Psoas muscle (tissue), 8 donors: ENCODE measurements around the gene SNAI1. TPM values are rescaled to one million over a fixed set of nuclear protein-coding genes. Genes with fewer than 3 reads are reported as not detected.

Experiments
- ATAC-seq, 4 donors: fragments of 200-7000 bp; cut with Tn5 transposase; one replicate each; pipeline ENCODE4 v1.9.1; 2020; ENCODE audit warnings: moderate library complexity in 3 of 4, mild to moderate bottlenecking in 2 of 4
- DNase-seq, 2 donors: peaks; one replicate each; pipeline ENCODE4 v3.0.0-alpha.2; 2020
- H3K27ac ChIP-seq: fragments of 200-600 bp; one replicate; pipeline ENCODE4 v1.8.0; 2022
- H3K27me3 ChIP-seq, 3 donors: fragments of 200-600 bp in 1 of 3; one replicate each; pipeline versions ENCODE4 v1.6.1 to v1.8.0; 2013 to 2022; ENCODE audit warnings: low read length in 2 of 3, mild to moderate bottlenecking in 2 of 3, moderate library complexity in 1 of 3; ENCODE audit not compliant: insufficient read depth in 3 of 3
- H3K36me3 ChIP-seq, 2 donors: fragments of 200-600 bp in 1 of 2; one replicate each; pipeline versions ENCODE4 v1.6.1 to v1.8.0; 2013 to 2022; ENCODE audit warnings: low read depth in 1 of 2, mild to moderate bottlenecking in 1 of 2, moderate library complexity in 1 of 2; ENCODE audit not compliant: insufficient read depth in 1 of 2
- H3K4me1 ChIP-seq: fragments of 200-600 bp; one replicate; pipeline ENCODE4 v1.8.0; 2022
- H3K4me3 ChIP-seq: fragments of 200-600 bp; one replicate; pipeline ENCODE4 v1.8.0; 2022; ENCODE audit warnings: mild to moderate bottlenecking
- H3K9me3 ChIP-seq: fragments of 200-600 bp; one replicate; pipeline ENCODE4 v1.8.0; 2022
- CTCF ChIP-seq: fragments of 200-600 bp; IDR thresholded peaks from one replicate; pipeline ENCODE4 v1.8.0; 2022; ENCODE audit warnings: antibody characterized with exemption
- WGBS, 3 donors: extraction: QIAGEN DNeasy Blood & Tissue Kit; methylation state at CpG; one replicate each; pipeline versions ENCODE4 v1.1.6 to v1.1.7; 2013; 5-methylcytosine and 5-hydroxymethylcytosine counted together
- intact Hi-C, 2 donors: fragments of 100-400 bp; cut with DNase I; formaldehyde crosslinking; loops; one replicate each; pipeline versions ENCODE4 v1.11.0 to v1.14.2; 2022
- long read RNA-seq, 2 donors: library from polyadenylated mRNA; unstranded; transcript quantifications; one replicate each; pipeline ENCODE4 v2.0.0, GENCODE V29; 2021
- polyA plus RNA-seq, 3 donors: library from polyadenylated mRNA; stranded (reverse); fragments of 200-250 nt; gene quantifications; one replicate each; pipeline ENCODE4 v1.2.3, GENCODE V29; 2013
- total RNA-seq, 4 donors: library from RNA; stranded (reverse); fragmentation: NEBNext Ultra II Directional in 2 of 4; extraction: Animal tissue kit (Norgen Biotek cat#: 25700) in 2 of 4; gene quantifications; one replicate each; pipeline versions ENCODE4 v1.2.1 to v1.2.4, GENCODE V29; 2021 to 2023
- donor health status: healthy with polysubstance abuse.
- donor health status: DM: no; HTN: no; CAD: no; lungs with moderate emphysema.
- donor health status: Bipolar disorder and iron deficiency.
- donor health status: healthy.
- donor health status: DM: yes; HTN: yes; CAD: no.
- donor health status: DM: no; HTN: no; CAD: no.
- donor health status: DM: no; HTN: no; CAD: no.
- donor health status: DM: yes; HTN: yes; CAD: no.

Gene SNAI1
- 1 to 10 TPM in 2 of 4 donors, under 1 TPM in 2; 0.75 to 3.0 (median 1.9) TPM for total RNA-seq
- polyA plus RNA-seq, result 1 to 10 TPM in 2 of 3 donors, under 1 TPM in 1; 0.49 to 4.6 (median 1.1) TPM
- long read RNA-seq, donor 1, partial matches to known transcripts, result 0 of 2 reads
- long read RNA-seq, donor 1, other reads (novel, unspliced or antisense), result 0 of 2 reads
- long read RNA-seq, donor 2, partial matches to known transcripts, result 0 of 1 reads
- long read RNA-seq, donor 2, other reads (novel, unspliced or antisense), result 0 of 1 reads

DNA sequence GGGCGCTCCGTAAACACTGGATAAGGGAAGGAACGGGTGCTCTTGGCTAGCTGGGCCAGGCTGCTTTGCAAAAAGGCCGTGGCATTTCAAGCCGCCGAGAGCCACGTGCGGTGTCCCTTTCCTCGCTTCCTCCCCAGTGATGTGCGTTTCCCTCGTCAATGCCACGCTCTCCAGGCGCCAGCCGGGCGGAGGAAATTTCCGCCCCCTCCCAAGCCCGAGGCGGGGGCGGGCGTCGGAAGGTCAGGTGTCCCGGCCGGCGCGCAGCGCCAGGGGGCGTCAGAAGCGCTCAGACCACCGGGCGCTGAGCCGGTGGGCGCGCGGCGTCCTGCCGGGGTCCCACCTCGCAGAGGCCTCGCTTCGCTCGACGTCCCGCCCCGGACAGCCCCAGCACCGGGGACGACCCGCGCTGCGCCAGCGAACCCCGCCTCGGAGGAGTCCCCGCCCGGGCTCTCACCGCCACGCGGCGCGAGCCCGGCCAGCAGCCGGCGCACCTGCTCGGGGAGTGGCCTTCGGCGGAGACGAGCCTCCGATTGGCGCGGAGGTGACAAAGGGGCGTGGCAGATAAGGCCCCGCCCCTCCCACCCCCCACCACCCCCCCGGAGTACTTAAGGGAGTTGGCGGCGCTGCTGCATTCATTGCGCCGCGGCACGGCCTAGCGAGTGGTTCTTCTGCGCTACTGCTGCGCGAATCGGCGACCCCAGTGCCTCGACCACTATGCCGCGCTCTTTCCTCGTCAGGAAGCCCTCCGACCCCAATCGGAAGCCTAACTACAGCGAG is at the start of gene SNAI1:
Gene SNAI1 (plus strand): TSS at position 635 of the 777 bp plus-strand sequence. CDS start 80 bp downstream, at position 715.
- intact Hi-C loops, result loop anchor here in 1 of 2 donors (5.0 kb wide), 2 partner anchors 105 to 185 kb away; no protein-coding TSS in a partner anchor
- H3K36me3 ChIP-seq, result no peaks in the 10 kb centered on the region
- no peaks in the 10 kb centered on the region for H3K9me3 ChIP-seq
- peaks cover 40% of the 10 kb centered on the region for H3K4me1 ChIP-seq
- DNase-seq (peak; percentile 79 to 91), ATAC-seq (peak; percentile 91 to 92 (median 92))
- peak; percentile 66 for TF ChIP-seq CTCF
- H3K27me3 ChIP-seq, result no peaks in the 10 kb centered on the region
- peak within 1 kb of the TSS; percentile 84 for H3K27ac ChIP-seq
- H3K4me3 ChIP-seq, result peak within 1 kb of the TSS; percentile 76
- 2 to 7% (median 4%) methylated on average over 35 to 90 of the region's 90 CpGs for WGBS, 3 donors

- no peak for DNase-seq
- 17 to 38% (median 23%) methylated on average over 21 of the region's 21 CpGs for WGBS, 3 donors
- no peak for TF ChIP-seq CTCF
- H3K9me3 ChIP-seq, result no peaks in the 10 kb centered on the region
- H3K4me3 ChIP-seq, result peak overlapping the region; percentile 94
- peaks cover 0 to 24% of the 10 kb centered on the region in 2 donors for H3K36me3 ChIP-seq
- H3K4me1 ChIP-seq, result peaks cover 40% of the 10 kb centered on the region
- peak; percentile 20 to 41 (median 30) for ATAC-seq
- intact Hi-C loops, result no loop called here
- peak overlapping the region; percentile 99 for H3K27ac ChIP-seq
- H3K27me3 ChIP-seq, result no peaks in the 10 kb centered on the region
Measured at GRCh38 chr20:49935746-49936152, 47.0 kb upstream of the SNAI1 start.

DNA sequence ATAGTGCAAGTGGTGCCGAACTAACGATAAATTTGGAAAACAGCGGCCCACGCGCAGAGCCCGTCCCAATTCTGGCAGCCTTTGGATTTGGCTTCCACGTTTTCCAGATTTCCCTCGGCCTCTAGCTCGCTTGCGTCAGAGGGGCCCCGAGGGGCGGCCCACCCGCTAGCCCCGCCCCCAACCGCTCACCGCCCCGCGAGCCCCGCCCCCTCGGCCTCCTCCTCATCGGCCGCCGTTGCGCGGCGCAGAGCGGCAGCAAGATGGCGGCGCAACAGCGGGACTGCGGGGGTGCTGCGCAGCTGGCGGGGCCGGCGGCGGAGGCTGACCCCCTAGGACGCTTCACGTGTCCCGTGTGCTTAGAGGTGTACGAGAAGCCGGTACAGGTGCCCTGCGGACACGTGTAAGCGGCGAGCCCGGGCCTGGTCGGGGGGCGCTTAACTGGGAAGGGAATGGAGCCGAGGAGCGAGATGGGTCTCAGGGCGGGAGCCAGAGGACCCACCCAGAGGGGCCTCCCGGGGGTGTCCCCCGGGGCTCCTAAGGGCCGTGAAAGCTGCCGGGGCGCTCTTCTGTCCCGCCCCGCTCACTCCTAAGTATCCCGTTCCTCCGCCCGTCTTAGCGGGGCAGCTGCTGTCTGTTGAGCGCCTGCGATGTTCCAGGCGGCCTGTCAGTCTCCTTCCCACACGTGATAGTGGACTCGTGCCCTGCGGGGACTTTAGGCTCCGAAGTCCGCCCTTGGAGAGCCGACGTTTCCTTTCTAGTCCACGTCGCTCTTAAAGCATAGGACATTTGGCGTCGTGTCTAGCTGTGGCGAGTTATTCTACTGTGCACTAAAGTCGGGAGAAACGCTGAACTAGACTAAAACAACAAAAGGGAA is 46.4 kb upstream of the SNAI1 start, which contains the start of gene RNF114:
Gene RNF114 (plus strand): TSS at position 245 of the 874 bp plus-strand sequence. CDS start 16 bp downstream, at position 261.
- peak; percentile 94 to 95 for DNase-seq
- peak within 1 kb of the TSS; percentile 94 for H3K4me3 ChIP-seq
- no peak for TF ChIP-seq CTCF
- WGBS, 3 donors, result 0% methylated on average over 71 to 79 of the region's 79 CpGs
- no peaks in the 10 kb centered on the region for H3K27me3 ChIP-seq
- peak within 1 kb of the TSS; percentile 99 for H3K27ac ChIP-seq
- no peaks in the 10 kb centered on the region for H3K9me3 ChIP-seq
- intact Hi-C loops, result no loop called here
- peak; percentile 91 to 94 (median 92) for ATAC-seq
- peaks cover 4 to 31% of the 10 kb centered on the region in 2 donors for H3K36me3 ChIP-seq
- peaks cover 47% of the 10 kb centered on the region for H3K4me1 ChIP-seq

- no peaks in the 10 kb centered on the region for H3K27me3 ChIP-seq
- ATAC-seq, result peak in 3 of 4 donors; percentile 14 to 16 (median 14)
- intact Hi-C loops, result no loop called here
Measured at GRCh38 chr20:49937027-49937929, 45.5 kb upstream of the SNAI1 start.

More at GRCh38 chr20:49937027-49937929, 45.5 kb upstream of the SNAI1 start:
- no peak for TF ChIP-seq CTCF
- peak overlapping the region; percentile 94 for H3K4me3 ChIP-seq
- peak overlapping the region; percentile 99 for H3K27ac ChIP-seq
- WGBS, 3 donors, result 8 to 15% (median 9%) methylated on average over 12 of the region's 12 CpGs
- peaks cover 5 to 39% of the 10 kb centered on the region in 2 donors for H3K36me3 ChIP-seq
- no peaks in the 10 kb centered on the region for H3K9me3 ChIP-seq
- no peak for DNase-seq
- peaks cover 54% of the 10 kb centered on the region for H3K4me1 ChIP-seq
